ENCODE measurements around the gene MAMLD1.

Gene MAMLD1

GRCh38 chrX:150364347-150365050, 1.4 kb downstream of the MAMLD1 start (continued):
- TF ChIP-seq ZNF513 (tag by site-specific recombination; IDR thresholded peaks at IDR 0.05) = no peak
- TF ChIP-seq TSHZ1 (tag by site-specific recombination; IDR thresholded peaks at IDR 0.05; ENCODE audit: borderline replicate concordance) = no peak
- no peak for TF ChIP-seq ZNF121 (tag by site-specific recombination; IDR thresholded peaks at IDR 0.05)
- no peak for TF ChIP-seq ZNF660 (tag by site-specific recombination; IDR thresholded peaks at IDR 0.05)
- no peak for TF ChIP-seq ZNF623 (tag by site-specific recombination; IDR thresholded peaks at IDR 0.05)
- no peak for TF ChIP-seq WT1 (tag by site-specific recombination; IDR thresholded peaks at IDR 0.05)
- peak; percentile 21; the same call in 1 of the 2 replicates for TF ChIP-seq KLF8 (tag by site-specific recombination; IDR thresholded peaks at IDR 0.05)
- TF ChIP-seq ZNF549 (tag by site-specific recombination; IDR thresholded peaks at IDR 0.05) = no peak
- no peak for TF ChIP-seq ZBTB8A (tag by site-specific recombination; IDR thresholded peaks at IDR 0.05)
- TF ChIP-seq ZSCAN16 (tag by site-specific recombination; IDR thresholded peaks at IDR 0.05) = no peak
- TF ChIP-seq ZBTB48 (tag by site-specific recombination; IDR thresholded peaks at IDR 0.05) = peak; percentile 13; the same call in 1 of the 2 replicates
- TF ChIP-seq ZNF2 (tag by site-specific recombination; IDR thresholded peaks at IDR 0.05) = no peak
- peak; percentile 70 for TF ChIP-seq KLF9 (tag by site-specific recombination; IDR thresholded peaks at IDR 0.05; ENCODE audit: low read depth)
- no peak for TF ChIP-seq ZNF391 (tag by site-specific recombination; IDR thresholded peaks at IDR 0.05; ENCODE audit: borderline replicate concordance, low read depth)
- TF ChIP-seq AEBP2 (tag by site-specific recombination; IDR thresholded peaks at IDR 0.05; ENCODE audit: borderline replicate concordance) = no peak
- TF ChIP-seq ZNF280D (tag by site-specific recombination; IDR thresholded peaks at IDR 0.05) = no peak
- no peak for TF ChIP-seq SCRT2 (tag by site-specific recombination; IDR thresholded peaks at IDR 0.05)
- peak; percentile 48 for TF ChIP-seq KLF1 (tag by site-specific recombination; IDR thresholded peaks at IDR 0.05)
- no peak for TF ChIP-seq ZNF776 (tag by site-specific recombination; IDR thresholded peaks at IDR 0.05; ENCODE audit: borderline replicate concordance)
- no peak for TF ChIP-seq KLF16 (tag by site-specific recombination; IDR thresholded peaks at IDR 0.05)
- TF ChIP-seq ZNF140 (tag by site-specific recombination; IDR thresholded peaks at IDR 0.05) = no peak
- no peak for TF ChIP-seq ZNF510 (tag by site-specific recombination; IDR thresholded peaks at IDR 0.05; ENCODE audit: insufficient replicate concordance)
- TF ChIP-seq PATZ1 (tag by site-specific recombination; IDR thresholded peaks at IDR 0.05) = peak; percentile 68
- no peak for TF ChIP-seq ZNF629 (tag by site-specific recombination; IDR thresholded peaks at IDR 0.05)
- TF ChIP-seq ZBTB21 (tag by site-specific recombination; IDR thresholded peaks at IDR 0.05) = no peak
- TF ChIP-seq EGR2 (tag by site-specific recombination; IDR thresholded peaks at IDR 0.05; ENCODE audit: low read depth) = peak; percentile 60
- no peak for TF ChIP-seq ZBTB44 (tag by site-specific recombination; IDR thresholded peaks at IDR 0.05)

All from HEK293 (cell line).